IMR-90 (cell line): Measurements from ENCODE around the gene BLNK. TPM values are rescaled to one million over a fixed set of nuclear protein-coding genes. Genes with fewer than 3 reads are reported as not detected.

ENCODE experiments used
- ATAC-seq: fragments of 200-7000 bp; cut with Tn5 transposase; 2 replicates; pipeline ENCODE4 v1.9.1; 2020; ENCODE audit warnings: low read depth, mild to moderate bottlenecking, moderate library complexity
- BruUV-seq: library from RNA; stranded (reverse); fragments of 400-500 nt; replicated peaks from 2 replicates; lab custom pipeline; 2021; lab: Mats Ljungman, UMichigan
- CTCF ChIA-PET: fragments of 300-600 bp; formaldehyde crosslinking; extraction: SDS; loops from one replicate; lab custom pipeline; 2021; ENCODE audit warnings: antibody characterized with exemption; lab: Yijun Ruan, JAX
- POLR2A ChIA-PET: fragments of 300-600 bp; sonication (Branson Sonifier 250); formaldehyde crosslinking; loops from one replicate; lab custom pipeline; 2022; ENCODE audit warnings: antibody characterized with exemption; ENCODE audit not compliant: unreplicated experiment; lab: Charles Lee
- DNase-seq: peaks from one replicate; pipeline ENCODE4 v3.0.0; 2013
- H2AFZ ChIP-seq: replicated peaks from 2 replicates; pipeline ENCODE3; 2013; ENCODE audit warnings: low read length, mild to moderate bottlenecking; ENCODE audit not compliant: poor library complexity
- H2AK5ac ChIP-seq: 2 replicates; pipeline ENCODE4 v1.6.1; 2013; ENCODE audit warnings: low read depth, low read length, inconsistent platforms
- H2AK9ac ChIP-seq: replicated peaks from 2 replicates; pipeline ENCODE3; 2013; ENCODE audit warnings: mild to moderate bottlenecking, low read depth, low read length, moderate library complexity; ENCODE audit not compliant: poor library complexity
- H2BK120ac ChIP-seq: 2 replicates; pipeline ENCODE4 v1.6.1; 2013; ENCODE audit warnings: low read depth, low read length, inconsistent platforms
- H2BK15ac ChIP-seq: 3 replicates; pipeline ENCODE4 v1.6.1; 2013; ENCODE audit warnings: low read depth, low read length, inconsistent platforms
- H2BK20ac ChIP-seq: 2 replicates; pipeline ENCODE4 v1.6.1; 2013; ENCODE audit warnings: low read depth, mild to moderate bottlenecking, inconsistent platforms, low read length, moderate library complexity
- H2BK5ac ChIP-seq: 2 replicates; pipeline ENCODE4 v1.6.1; 2013; ENCODE audit warnings: mild to moderate bottlenecking, low read depth, low read length, inconsistent platforms; ENCODE audit not compliant: poor library complexity, severe bottlenecking
- H3K14ac ChIP-seq: replicated peaks from 2 replicates; pipeline ENCODE4 v1.6.1; 2013; ENCODE audit warnings: low read depth, low read length, inconsistent platforms
- H3K18ac ChIP-seq: 2 replicates; pipeline ENCODE4 v1.6.1; 2013; ENCODE audit warnings: low read depth, low read length, control low read depth
- H3K23ac ChIP-seq: 2 replicates; pipeline ENCODE4 v1.6.1; 2013; ENCODE audit warnings: low read depth, low read length, inconsistent platforms
- H3K27ac ChIP-seq: 2 replicates; pipeline ENCODE4 v1.5.1; 2013; ENCODE audit warnings: mild to moderate bottlenecking, control low read depth, low read length; ENCODE audit not compliant: insufficient read depth
- H3K27me3 ChIP-seq: 2 replicates; pipeline ENCODE4 v1.6.1; 2013; ENCODE audit warnings: low read length; ENCODE audit not compliant: control insufficient read depth, insufficient read depth
- H3K36me3 ChIP-seq: 2 replicates; pipeline ENCODE4 v1.6.1; 2013; ENCODE audit warnings: low read length, mixed read lengths; ENCODE audit not compliant: control insufficient read depth, insufficient read depth
- H3K4ac ChIP-seq: 2 replicates; pipeline ENCODE4 v1.6.1; 2013; ENCODE audit warnings: low read depth, low read length, inconsistent platforms
- H3K4me1 ChIP-seq: 2 replicates; pipeline ENCODE4 v1.6.1; 2013; ENCODE audit warnings: low read length, mixed read lengths; ENCODE audit not compliant: control insufficient read depth, insufficient read depth
- H3K4me2 ChIP-seq: 2 replicates; pipeline ENCODE4 v1.6.1; 2013; ENCODE audit warnings: low read depth, mild to moderate bottlenecking, control low read depth, low read length, moderate library complexity
- H3K4me3 ChIP-seq: 2 replicates; pipeline ENCODE4 v1.5.1; 2013; ENCODE audit warnings: low read depth, mild to moderate bottlenecking, control low read depth, low read length, moderate library complexity; ENCODE audit not compliant: insufficient read depth
- H3K56ac ChIP-seq: 2 replicates; pipeline ENCODE4 v1.6.1; 2013; ENCODE audit warnings: low read length, inconsistent platforms; ENCODE audit not compliant: insufficient read depth; ENCODE audit errors: extremely low read depth
- H3K79me1 ChIP-seq, 2 experiments: 2 replicates each; pipeline ENCODE4 v1.6.1; 2013; ENCODE audit warnings: low read length in 2 of 2, inconsistent platforms in 1 of 2, low read depth in 1 of 2
- H3K9ac ChIP-seq: 2 replicates; pipeline ENCODE4 v1.6.1; 2013; ENCODE audit warnings: low read depth, low read length, control low read depth
- H3K9me1 ChIP-seq: 2 replicates; pipeline ENCODE4 v1.6.1; 2013; ENCODE audit warnings: low read length, inconsistent platforms; ENCODE audit not compliant: insufficient read depth
- H3K9me3 ChIP-seq: 2 replicates; pipeline ENCODE4 v1.6.1; 2013; ENCODE audit warnings: low read length; ENCODE audit not compliant: control insufficient read depth, insufficient read depth
- H4K20me1 ChIP-seq: 2 replicates; pipeline ENCODE4 v1.6.1; 2013; ENCODE audit warnings: low read length, inconsistent platforms; ENCODE audit not compliant: insufficient read depth
- H4K5ac ChIP-seq: 2 replicates; pipeline ENCODE4 v1.6.1; 2013; ENCODE audit warnings: mild to moderate bottlenecking, low read depth, low read length, control low read depth
- H4K8ac ChIP-seq, 2 experiments: 2 replicates each; pipeline ENCODE4 v1.6.1; 2013; ENCODE audit warnings: low read depth in 2 of 2, low read length in 2 of 2, control low read depth in 1 of 2, inconsistent platforms in 1 of 2
- H4K91ac ChIP-seq: 2 replicates; pipeline ENCODE4 v1.6.1; 2013; ENCODE audit warnings: low read depth, low read length, inconsistent platforms; ENCODE audit not compliant: insufficient read depth
- MAFK ChIP-seq: IDR thresholded peaks from 2 replicates; pipeline ENCODE4 v1.6.1; 2012; ENCODE audit warnings: low read depth, low read length, improper control_type of control experiment
- NFE2L2 ChIP-seq: fragments of 150-350 bp; IDR thresholded peaks from 2 replicates; pipeline ENCODE4 v1.6.1; 2016; ENCODE audit warnings: low read depth, mild to moderate bottlenecking, low read length
- POLR2A ChIP-seq: IDR thresholded peaks from 2 replicates; pipeline ENCODE4 v1.6.1; 2012; ENCODE audit warnings: mild to moderate bottlenecking, low read depth, low read length
- RFX5 ChIP-seq: IDR thresholded peaks from 2 replicates; pipeline ENCODE4 v1.8.0; 2012; ENCODE audit warnings: low read depth, mild to moderate bottlenecking, low read length, moderate library complexity
- WGBS, 2 experiments: methylation state at CpG; one replicate each; pipeline versions ENCODE4 v1.1.5 to v1.1.7; 2013; ENCODE audit warnings: missing lambda C conversion rate in 2 of 2; ENCODE audit not compliant: insufficient read length in 1 of 2; ENCODE audit errors: extremely low coverage in 2 of 2; 5-methylcytosine and 5-hydroxymethylcytosine counted together
- dilution Hi-C: fragments of 300-500 bp; cut with HindIII; formaldehyde crosslinking; loops from one replicate; pipeline ENCODE4 v1.14.3; 2018; ENCODE audit warnings: low sequenced_read_pairs; ENCODE audit not compliant: unreplicated experiment
- in situ Hi-C: fragments of 300-500 bp; cut with MboI; formaldehyde crosslinking; loops from 3 replicates; pipeline ENCODE4 v1.14.3; 2019; ENCODE audit warnings: low sequenced_read_pairs, inconsistent platforms, mixed read lengths
- intact Hi-C: fragments of 100-400 bp; cut with micrococcal nuclease; formaldehyde crosslinking; loops from 2 replicates; pipeline ENCODE4 v1.10.0; 2022
- polyA plus RNA-seq, 3 experiments: library from polyadenylated mRNA; depleted of rRNA; stranded (reverse); fragments of >200 nt; gene quantifications; 2 replicates each; pipeline ENCODE4 v1.2.3, GENCODE V29; 2012; ENCODE audit warnings: low replicate concordance in 1 of 3
- total RNA-seq: library from RNA; depleted of rRNA; stranded (reverse); fragments of >200 nt; gene quantifications from 2 replicates; pipeline ENCODE4 v1.2.3, GENCODE V29; 2012

Gene BLNK
- total and polyA plus RNA-seq, 2 of the 4 experiments (the other 2 are of a cell fraction) = not detected

DNA sequence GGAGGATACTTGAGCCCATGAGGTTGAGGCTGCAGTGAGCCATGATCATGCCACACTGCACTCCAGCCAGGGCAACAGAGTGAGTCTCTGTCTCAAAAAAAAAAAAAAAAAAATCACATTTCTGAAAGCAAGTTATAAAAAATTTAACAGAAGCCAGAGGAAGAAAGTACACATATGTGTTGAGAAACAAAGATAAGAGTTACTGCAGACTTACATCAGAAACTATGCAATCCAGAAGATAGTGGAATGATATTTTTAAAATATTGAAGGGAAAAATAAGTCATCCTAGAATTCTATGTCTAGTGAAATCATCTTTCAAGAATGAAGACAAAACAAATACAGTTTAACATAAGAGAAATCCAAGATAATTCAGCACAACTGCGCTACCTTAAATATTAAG, 94.4 kb downstream of the BLNK start:
- Histone ChIP-seq H4K91ac (no peak overlapping the region), H2BK5ac (no peak overlapping the region), H3K4me2 (no peak overlapping the region), H2BK120ac (no peak overlapping the region), H4K20me1 (no peaks in the 10 kb centered on the region), H3K4ac (no peak overlapping the region), H3K18ac (no peak overlapping the region), H3K36me3 (no peaks in the 10 kb centered on the region), H2AFZ (no peak overlapping the region), H3K27me3 (no peaks in the 10 kb centered on the region), H3K9me3 (no peaks in the 10 kb centered on the region), H3K4me1 (no peaks in the 10 kb centered on the region), H2BK15ac (no peak overlapping the region), H4K5ac (no peak overlapping the region), H2AK5ac (no peak overlapping the region), H3K56ac (no peak overlapping the region), H4K8ac (no peak overlapping the region), H3K27ac (no peak overlapping the region), H3K9ac (no peak overlapping the region), H3K14ac (no peak overlapping the region), H3K23ac (no peak overlapping the region), H3K4me3 (no peak overlapping the region), H3K79me1 (no peaks in the 10 kb centered on the region), H3K9me1 (no peaks in the 10 kb centered on the region), H2AK9ac (no peak overlapping the region), H2BK20ac (no peak overlapping the region)
- TF ChIP-seq RFX5 = no peak
- TF ChIP-seq NFE2L2 = no peak
- no peak for TF ChIP-seq MAFK
- no peak for TF ChIP-seq POLR2A
- CTCF ChIA-PET = interaction anchor here (0.6 kb wide), 1 partner anchor 237 kb away, joined by 4 read pairs; no protein-coding TSS in a partner anchor
- WGBS, 2 experiments = no CpG with 5 or more reads among the region's 1 CpG
- intact Hi-C loops = no loop called here
- POLR2A ChIA-PET = no interaction called here
- BruUV-seq = no TSS peak
- DNase-seq (no peak), ATAC-seq (no peak)
- dilution Hi-C loops = no loop called here
- in situ Hi-C loops = no loop called here
